Esophagus muscularis mucosa (tissue), 4 donors: ENCODE results near the gene GJB1. TPM values are rescaled to one million over a fixed set of nuclear protein-coding genes. Genes with fewer than 3 reads are reported as not detected.

ENCODE experiments used
- DNase-seq: peaks from one replicate; pipeline ENCODE4 v3.0.0-alpha.2; 2017; ENCODE audit errors: extremely low spot score
- H3K27ac ChIP-seq, 4 donors: fragments of 200-600 bp; sonication (generic); replicated peaks in 1 of 4; 1 replicate in 3 of 4; 2 replicates in 1 of 4; pipeline ENCODE4 v1.5.1; 2016 to 2019; ENCODE audit warnings: mild to moderate bottlenecking in 1 of 4
- H3K27me3 ChIP-seq, 4 donors: fragments of 200-600 bp; sonication (generic); one replicate each; pipeline versions ENCODE4 v1.5.1 to v1.6.0; 2016 to 2019
- H3K36me3 ChIP-seq, 4 donors: fragments of 200-600 bp; sonication (generic); one replicate each; pipeline ENCODE4 v1.5.1; 2016 to 2019
- H3K4me1 ChIP-seq, 4 donors: fragments of 200-600 bp; sonication (generic); one replicate each; pipeline ENCODE4 v1.5.1; 2016 to 2019
- H3K4me3 ChIP-seq, 4 donors: fragments of 200-600 bp; sonication (generic); 1 replicate in 2 of 4; 2 replicates in 2 of 4; pipeline ENCODE4 v1.5.1; 2016 to 2019; ENCODE audit warnings: mild to moderate bottlenecking in 4 of 4, moderate library complexity in 1 of 4
- H3K9me3 ChIP-seq, 4 donors: fragments of 200-600 bp; sonication (generic); 1 replicate in 3 of 4; 2 replicates in 1 of 4; pipeline ENCODE4 v1.5.1; 2016 to 2019
- EP300 ChIP-seq: sonication (generic); formaldehyde crosslinking; IDR thresholded peaks from one replicate; pipeline ENCODE4 v1.6.1; 2017; ENCODE audit warnings: antibody characterized with exemption
- POLR2A ChIP-seq: fragments of 450-650 bp; IDR thresholded peaks from one replicate; pipeline ENCODE4 v1.6.1; 2017; ENCODE audit warnings: antibody characterized with exemption, moderate library complexity, mild to moderate bottlenecking, low read depth
- POLR2AphosphoS5 ChIP-seq, 2 donors: sonication (generic); formaldehyde crosslinking; IDR thresholded peaks; one replicate each; pipeline ENCODE4 v1.6.1; 2017; ENCODE audit warnings: antibody characterized with exemption in 2 of 2
- WGBS: methylation state at CpG from one replicate; pipeline ENCODE4 v1.1.5; 2018; 5-methylcytosine and 5-hydroxymethylcytosine counted together
- intact Hi-C: fragments of 100-400 bp; cut with DNase I; formaldehyde crosslinking; loops from one replicate; pipeline ENCODE4 v1.15.1; 2023
- total RNA-seq, 4 donors: library from RNA; depleted of rRNA; stranded (reverse); fragments of >200 nt; gene quantifications; one replicate each; pipeline versions ENCODE4 v1.1.0 to v1.2.1, GENCODE V29; 2016
- TF ChIP-seq, protein P1 (sequence below), 3 experiments: fragments of 200-600 bp in 2 of 3; fragments of 450-650 bp in 1 of 3; sonication (generic) in 2 of 3; IDR thresholded peaks; one replicate each; pipeline ENCODE4 v1.5.1; 2017 to 2019; ENCODE audit warnings: antibody characterized with exemption in 3 of 3, mild to moderate bottlenecking in 2 of 3, moderate library complexity in 1 of 3

Gene GJB1
- total RNA-seq, 4 donors from 2014 or later = 0.19 TPM; not detected in 3

DNA sequence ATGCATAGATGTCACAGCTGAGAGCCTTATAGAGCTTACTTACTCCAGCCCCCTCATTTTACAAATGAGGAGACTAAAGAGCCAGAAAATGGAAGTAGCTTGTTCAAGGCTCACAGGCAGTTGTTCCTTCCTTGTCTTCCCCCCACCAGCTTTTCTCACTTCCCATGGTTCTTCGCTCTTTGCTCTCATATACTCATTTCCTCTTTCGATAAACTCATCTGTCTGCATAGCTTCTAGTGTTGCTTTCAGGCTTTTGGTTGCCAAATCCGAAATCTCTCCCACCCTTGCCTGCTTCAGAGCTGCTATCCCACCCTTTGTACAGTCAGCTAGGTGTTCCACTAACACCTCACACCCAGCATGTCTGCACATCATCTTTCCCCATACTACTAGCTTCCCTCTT lies 25.0 kb upstream of the GJB1 start:
- H3K9me3 ChIP-seq = no peaks in the 10 kb centered on the region
- H3K4me1 ChIP-seq = no peaks in the 10 kb centered on the region
- H3K27ac ChIP-seq = no peak overlapping the region
- peak overlapping the region in 1 of 4 donors; percentile 31 for H3K4me3 ChIP-seq
- TF ChIP-seq, protein P1, sequence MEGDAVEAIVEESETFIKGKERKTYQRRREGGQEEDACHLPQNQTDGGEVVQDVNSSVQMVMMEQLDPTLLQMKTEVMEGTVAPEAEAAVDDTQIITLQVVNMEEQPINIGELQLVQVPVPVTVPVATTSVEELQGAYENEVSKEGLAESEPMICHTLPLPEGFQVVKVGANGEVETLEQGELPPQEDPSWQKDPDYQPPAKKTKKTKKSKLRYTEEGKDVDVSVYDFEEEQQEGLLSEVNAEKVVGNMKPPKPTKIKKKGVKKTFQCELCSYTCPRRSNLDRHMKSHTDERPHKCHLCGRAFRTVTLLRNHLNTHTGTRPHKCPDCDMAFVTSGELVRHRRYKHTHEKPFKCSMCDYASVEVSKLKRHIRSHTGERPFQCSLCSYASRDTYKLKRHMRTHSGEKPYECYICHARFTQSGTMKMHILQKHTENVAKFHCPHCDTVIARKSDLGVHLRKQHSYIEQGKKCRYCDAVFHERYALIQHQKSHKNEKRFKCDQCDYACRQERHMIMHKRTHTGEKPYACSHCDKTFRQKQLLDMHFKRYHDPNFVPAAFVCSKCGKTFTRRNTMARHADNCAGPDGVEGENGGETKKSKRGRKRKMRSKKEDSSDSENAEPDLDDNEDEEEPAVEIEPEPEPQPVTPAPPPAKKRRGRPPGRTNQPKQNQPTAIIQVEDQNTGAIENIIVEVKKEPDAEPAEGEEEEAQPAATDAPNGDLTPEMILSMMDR (IDR thresholded peaks at IDR 0.05) = no peak
- TF ChIP-seq EP300 (no peak), POLR2AphosphoS5 (IDR thresholded peaks at IDR 0.05) (no peak), POLR2A (no peak)
- H3K27me3 ChIP-seq = no peaks in the 10 kb centered on the region
- no peak for DNase-seq
- intact Hi-C loops = no loop called here
- 58% methylated on average over 3 of the region's 3 CpGs for WGBS
- H3K36me3 ChIP-seq = no peaks in the 10 kb centered on the region

DNA sequence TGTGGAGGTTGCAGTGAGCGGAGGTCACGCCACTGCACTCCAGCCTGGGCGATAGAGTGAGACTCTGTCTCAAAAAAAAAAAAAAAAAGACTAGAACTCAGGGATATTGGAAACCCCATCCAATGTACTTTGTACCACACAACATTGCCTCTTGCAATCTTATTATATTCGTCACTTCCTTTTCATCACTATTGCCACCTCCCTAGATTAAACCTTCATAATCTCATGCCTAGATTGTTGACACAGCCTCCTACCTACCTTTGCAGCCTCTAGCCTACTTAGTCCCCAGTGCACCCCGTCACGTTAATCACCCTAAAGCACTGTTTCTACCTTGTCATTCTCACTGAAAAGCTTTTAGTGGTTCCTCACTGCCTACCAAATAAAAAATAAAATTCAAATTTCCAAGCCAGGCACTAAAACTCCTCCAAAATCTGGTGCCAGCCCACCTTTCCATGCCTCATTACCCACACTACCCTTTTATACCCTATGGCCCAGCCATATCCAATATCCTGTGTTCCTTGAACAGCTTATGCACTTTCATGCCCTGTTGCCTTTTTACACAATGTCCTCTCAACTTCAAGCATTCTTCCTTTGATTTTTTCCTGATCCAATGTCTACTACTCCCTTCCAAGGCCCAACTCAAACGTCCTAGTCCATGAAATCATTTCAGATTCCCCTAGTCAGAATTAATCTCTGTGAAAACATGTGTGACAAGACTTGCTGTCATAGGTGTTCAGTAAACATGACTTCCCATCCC lies 23.6 kb upstream of the GJB1 start:
- H3K27me3 ChIP-seq = no peaks in the 10 kb centered on the region
- no peaks in the 10 kb centered on the region for H3K9me3 ChIP-seq
- DNase-seq = no peak
- intact Hi-C loops = no loop called here
- H3K4me3 ChIP-seq = no peak overlapping the region
- no peaks in the 10 kb centered on the region for H3K4me1 ChIP-seq
- no peak for TF ChIP-seq EP300
- TF ChIP-seq POLR2AphosphoS5 (IDR thresholded peaks at IDR 0.05) = no peak
- no peak for TF ChIP-seq POLR2A
- TF ChIP-seq, protein P1 (IDR thresholded peaks at IDR 0.05) = no peak
- 83% methylated on average over 7 of the region's 7 CpGs for WGBS
- H3K27ac ChIP-seq = no peak overlapping the region
- H3K36me3 ChIP-seq = no peaks in the 10 kb centered on the region

DNA sequence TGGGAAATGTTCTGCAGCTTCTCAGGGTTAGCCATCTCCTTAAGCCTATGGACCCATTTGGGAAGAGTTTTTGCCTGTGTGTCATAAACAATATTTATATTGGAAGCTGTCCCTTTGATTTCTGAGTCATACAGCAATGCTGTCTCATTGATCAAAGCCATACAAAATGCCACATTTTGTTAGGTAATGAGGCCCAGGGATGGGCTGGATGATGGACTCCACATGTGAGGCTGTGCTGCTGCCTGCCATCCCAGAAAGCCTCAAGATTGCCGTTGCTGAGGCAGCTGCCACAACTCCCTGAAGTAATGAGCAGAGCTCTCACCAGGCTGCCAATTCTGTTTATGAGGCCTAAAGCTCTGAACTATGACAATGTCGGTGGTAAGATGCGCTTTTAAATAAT lies 12.2 kb upstream of the GJB1 start:
- TF ChIP-seq, protein P1 (IDR thresholded peaks at IDR 0.05) = no peak
- TF ChIP-seq EP300 (no peak), POLR2AphosphoS5 (IDR thresholded peaks at IDR 0.05) (no peak), POLR2A (no peak)
- Histone ChIP-seq H3K4me1 (no peaks in the 10 kb centered on the region), H3K27me3 (no peaks in the 10 kb centered on the region), H3K9me3 (no peaks in the 10 kb centered on the region), H3K4me3 (no peak overlapping the region), H3K36me3 (no peaks in the 10 kb centered on the region), H3K27ac (no peak overlapping the region)
- intact Hi-C loops = no loop called here
- no peak for DNase-seq
- WGBS = 83% methylated on average over 3 of the region's 3 CpGs

DNA sequence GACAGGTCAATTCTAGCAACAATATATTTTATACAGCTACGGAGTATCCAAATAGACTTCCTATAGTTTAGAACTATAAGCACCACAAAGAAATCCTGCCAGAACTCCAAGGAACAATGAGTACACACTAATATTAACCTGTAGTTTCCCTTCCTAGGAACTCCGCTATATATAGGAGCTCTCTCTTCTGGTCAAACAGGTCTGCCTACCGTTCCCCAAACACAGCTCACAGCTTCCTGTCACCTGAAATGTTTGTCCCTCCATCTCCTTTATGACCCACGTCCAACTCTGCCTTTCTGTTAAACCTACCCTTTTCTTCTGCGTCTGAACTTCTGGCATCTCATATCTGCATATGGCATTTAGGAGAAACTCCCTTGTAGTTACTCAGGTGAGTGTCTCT lies 10.5 kb upstream of the GJB1 start:
- no peaks in the 10 kb centered on the region for H3K27me3 ChIP-seq
- no peak overlapping the region for H3K4me3 ChIP-seq
- intact Hi-C loops = no loop called here
- no peak for DNase-seq
- H3K4me1 ChIP-seq = no peaks in the 10 kb centered on the region
- no peak overlapping the region for H3K27ac ChIP-seq
- 60% methylated on average over 5 of the region's 5 CpGs for WGBS
- no peaks in the 10 kb centered on the region for H3K9me3 ChIP-seq
- TF ChIP-seq EP300 (no peak), POLR2AphosphoS5 (IDR thresholded peaks at IDR 0.05) (no peak), POLR2A (no peak)
- TF ChIP-seq, protein P1 (IDR thresholded peaks at IDR 0.05) = no peak
- H3K36me3 ChIP-seq = no peaks in the 10 kb centered on the region

DNA sequence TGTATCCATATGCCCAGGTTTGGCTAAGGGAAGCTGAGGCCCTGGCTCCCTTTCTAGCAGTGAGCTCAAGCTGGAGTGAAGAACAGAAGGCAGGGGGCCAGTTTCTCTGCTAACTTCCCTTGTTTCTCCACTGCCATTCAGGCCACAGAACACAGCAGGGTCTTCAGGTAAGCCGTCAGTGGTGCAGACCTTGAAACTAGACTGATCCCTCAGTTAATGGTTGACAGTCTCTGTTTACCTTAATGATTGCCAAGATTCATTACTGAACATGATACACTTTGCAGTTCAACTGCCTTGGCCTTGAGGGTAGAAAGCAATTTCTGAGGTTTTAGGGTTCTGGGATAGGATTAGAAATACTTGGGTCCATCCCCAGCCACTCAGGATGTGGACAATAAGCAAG lies 8.9 kb upstream of the GJB1 start:
- Histone ChIP-seq H3K4me3 (no peak overlapping the region), H3K27me3 (no peaks in the 10 kb centered on the region), H3K9me3 (no peaks in the 10 kb centered on the region), H3K36me3 (no peaks in the 10 kb centered on the region), H3K27ac (no peak overlapping the region), H3K4me1 (no peaks in the 10 kb centered on the region)
- 82% methylated on average over 1 of the region's 1 CpG for WGBS
- DNase-seq = no peak
- intact Hi-C loops = no loop called here
- TF ChIP-seq POLR2AphosphoS5 (IDR thresholded peaks at IDR 0.05) (no peak), POLR2A (no peak), EP300 (no peak)
- TF ChIP-seq, protein P1 (IDR thresholded peaks at IDR 0.05) = no peak
